Smooth muscle cell of trachea (primary cell): ENCODE data around the gene ARFGAP2. TPM values are rescaled to one million over a fixed set of nuclear protein-coding genes. Genes with fewer than 3 reads are reported as not detected.

Experiments used
- total RNA-seq: library from RNA; depleted of rRNA; stranded (reverse); fragments of >200 nt; gene quantifications from 2 replicates; pipeline ENCODE4 v1.2.1, GENCODE V29; 2014

Gene ARFGAP2
- 140 and 178 TPM in 2 replicates for total RNA-seq

DNA sequence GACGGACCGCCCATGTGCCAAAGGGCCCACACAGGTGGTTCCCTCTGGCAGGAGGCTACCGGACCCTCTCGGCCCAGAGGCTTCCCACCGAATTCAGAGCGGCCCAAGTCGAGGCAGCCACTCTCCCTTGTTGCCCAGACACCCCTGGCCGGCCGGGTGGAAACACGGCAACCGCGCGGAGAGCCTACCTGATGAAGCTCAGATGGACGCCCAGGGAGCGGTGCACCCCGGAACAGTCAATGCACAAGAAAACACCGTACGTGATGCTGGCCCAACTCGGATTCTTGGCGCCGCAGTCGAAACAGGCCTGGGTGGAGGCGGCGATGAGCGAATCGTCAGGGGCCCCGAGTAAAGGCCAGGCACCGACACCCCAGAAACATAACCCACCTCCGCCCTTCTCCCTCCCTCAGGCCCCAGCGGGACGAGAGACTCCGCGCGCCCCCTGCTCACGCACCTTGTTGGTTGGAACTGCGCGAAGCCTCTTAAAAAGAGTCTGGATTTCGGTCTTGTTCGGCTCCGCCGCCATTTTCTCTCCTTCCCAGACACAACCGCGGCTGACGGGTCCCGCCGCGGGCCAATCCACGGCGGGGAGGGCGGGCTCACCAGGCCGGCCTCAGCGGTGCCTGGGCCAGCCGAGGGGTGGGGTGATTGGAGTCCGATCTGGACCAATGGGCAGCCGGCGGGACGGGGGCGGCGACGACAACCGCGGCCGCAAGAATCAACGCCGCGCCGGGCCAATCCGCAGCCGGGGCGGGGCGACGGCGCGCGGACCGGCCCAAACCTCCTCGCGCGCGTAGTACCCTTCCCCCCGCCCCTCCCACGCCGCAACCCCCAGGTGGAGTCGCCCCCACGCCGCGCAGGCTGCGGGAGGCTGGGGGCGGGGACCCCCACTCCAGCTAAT is at the start of gene ARFGAP2:
Gene ARFGAP2, minus strand, starts transcription at position 552 of the 901 bp plus-strand sequence. Its CDS starts 26 bp downstream, at position 526.

DNA sequence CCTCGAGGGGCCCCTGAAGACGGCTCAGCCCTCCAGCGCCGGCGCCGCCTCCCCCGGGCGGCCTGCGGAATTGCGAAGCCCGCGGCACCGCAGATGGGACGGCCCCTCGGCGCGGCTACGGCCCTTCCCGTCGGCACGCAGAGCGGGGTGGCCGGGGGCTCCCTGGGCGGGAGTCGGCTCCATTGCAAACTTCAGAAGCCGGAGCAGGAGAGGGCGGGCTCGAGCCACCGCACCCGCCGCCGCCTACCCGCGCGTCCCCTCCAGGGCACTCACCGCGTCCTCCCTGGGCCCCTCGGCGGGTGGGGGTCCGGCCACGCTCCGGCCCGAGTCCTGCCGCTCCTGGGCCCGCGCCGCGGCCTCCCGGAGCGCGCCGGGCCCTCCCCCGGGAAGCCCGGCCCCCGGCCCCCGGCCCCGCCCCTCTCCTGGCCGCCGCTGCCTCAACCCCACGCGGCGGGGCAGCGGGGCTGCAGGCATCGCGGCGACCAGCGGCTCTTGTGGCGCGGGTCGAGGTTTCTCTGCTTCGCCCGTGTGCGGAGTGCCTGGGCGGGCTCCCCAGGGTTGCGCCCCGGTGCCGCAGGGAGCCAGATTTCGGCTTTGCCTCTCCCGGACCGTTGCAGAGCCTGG is 9.5 kb upstream of the ARFGAP2 start, which contains the start of gene PACSIN3:
Gene PACSIN3, minus strand, starts transcription at position 359 of the 624 bp plus-strand sequence. CDS start 3,707 bp downstream, outside the sequence.

Other genes with a start within 250 kb of the ARFGAP2 start
- gene CSTPP1, start 240.1 kb downstream of the ARFGAP2 start, total RNA-seq, result 25.6 and 27.8 TPM in 2 replicates
- gene PACSIN3, start 9.6 kb upstream of the ARFGAP2 start, total RNA-seq, result 31.3 and 34.1 TPM in 2 replicates
- gene DDB2, start 38.1 kb upstream of the ARFGAP2 start, total RNA-seq, result 55.6 and 61.2 TPM in 2 replicates
- gene ACP2, start 71.9 kb upstream of the ARFGAP2 start, total RNA-seq, result 26.6 and 35.2 TPM in 2 replicates
- 25.9 and 51.8 TPM in 2 replicates for gene NR1H3, start 81.1 kb upstream of the ARFGAP2 start, total RNA-seq
- 17.5 and 19.1 TPM in 2 replicates for gene MADD, start 93.3 kb upstream of the ARFGAP2 start, total RNA-seq
- not detected in 2 replicates for gene MYBPC3, start 175.8 kb upstream of the ARFGAP2 start, total RNA-seq
- not detected in 2 replicates for gene SPI1, start 201.7 kb upstream of the ARFGAP2 start, total RNA-seq
- gene SLC39A13, start 231.7 kb upstream of the ARFGAP2 start, total RNA-seq, result 84.9 and 147 TPM in 2 replicates
- 121 and 239 TPM in 2 replicates for gene PSMC3, start 249.6 kb upstream of the ARFGAP2 start, total RNA-seq